ENCODE measurements around the gene LACRT.

Gene LACRT

GRCh38 chr12:54625598-54625997, 9.1 kb downstream of the LACRT start:
- DNase-seq (ENCODE audit: low read depth), result no peak
- H3K4me3 ChIP-seq (ENCODE audit: low read depth, low read length), result no peak overlapping the region
- TF ChIP-seq CTCF (IDR thresholded peaks at IDR 0.05; ENCODE audit: low read depth, low read length, missing control alignments), result no peak

- no peak for DNase-seq (ENCODE audit: low read depth)
- no peak for TF ChIP-seq CTCF (IDR thresholded peaks at IDR 0.05; ENCODE audit: low read depth, low read length, missing control alignments)
- no peak overlapping the region for H3K4me3 ChIP-seq (ENCODE audit: low read depth, low read length)
Measured at GRCh38 chr12:54624315-54625279, 10.1 kb downstream of the LACRT start.

- no peak for DNase-seq (ENCODE audit: low read depth)
- no peak overlapping the region for H3K4me3 ChIP-seq (ENCODE audit: low read depth, low read length)
- TF ChIP-seq CTCF (IDR thresholded peaks at IDR 0.05; ENCODE audit: low read depth, low read length, missing control alignments), result peak; percentile 8
Measured at GRCh38 chr12:54622463-54623183, 12.1 kb downstream of the LACRT start.

GRCh38 chr12:54616933-54617680, 17.6 kb downstream of the LACRT start:
- no peak for TF ChIP-seq CTCF (IDR thresholded peaks at IDR 0.05; ENCODE audit: low read depth, low read length, missing control alignments)
- H3K4me3 ChIP-seq (ENCODE audit: low read depth, low read length), result no peak overlapping the region
- no peak for DNase-seq (ENCODE audit: low read depth)

GRCh38 chr12:54612225-54612750, 22.4 kb downstream of the LACRT start:
- no peak for TF ChIP-seq CTCF (IDR thresholded peaks at IDR 0.05; ENCODE audit: low read depth, low read length, missing control alignments)
- no peak for DNase-seq (ENCODE audit: low read depth)
- H3K4me3 ChIP-seq (ENCODE audit: low read depth, low read length), result no peak overlapping the region

- no peak for DNase-seq (ENCODE audit: low read depth)
- H3K4me3 ChIP-seq (ENCODE audit: low read depth, low read length), result no peak overlapping the region
- no peak for TF ChIP-seq CTCF (IDR thresholded peaks at IDR 0.05; ENCODE audit: low read depth, low read length, missing control alignments)
Measured at GRCh38 chr12:54611715-54612149, 23.0 kb downstream of the LACRT start.
